ENCODE data around the gene SYT17.

DNA sequence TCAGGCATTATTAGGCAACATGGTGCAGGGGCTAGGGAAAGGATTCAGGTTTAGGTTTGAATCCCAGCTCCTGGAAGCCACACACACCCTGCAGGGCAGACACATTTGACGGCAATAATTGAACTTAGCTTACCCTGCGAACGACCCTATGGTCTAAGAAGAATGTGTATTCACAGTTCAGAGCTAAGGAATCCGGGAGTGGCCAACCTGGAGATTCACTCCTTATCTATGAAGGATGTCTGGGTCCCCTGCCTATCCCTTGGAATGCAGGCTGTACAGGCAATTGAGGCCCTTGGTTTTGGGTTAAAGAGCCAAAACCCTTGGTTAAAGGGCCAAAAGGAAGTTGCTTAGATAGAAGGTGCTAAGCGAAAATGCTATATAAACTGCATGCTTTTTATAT is 2.9 kb upstream of the SYT17 start:
- TF ChIP-seq, protein P1, sequence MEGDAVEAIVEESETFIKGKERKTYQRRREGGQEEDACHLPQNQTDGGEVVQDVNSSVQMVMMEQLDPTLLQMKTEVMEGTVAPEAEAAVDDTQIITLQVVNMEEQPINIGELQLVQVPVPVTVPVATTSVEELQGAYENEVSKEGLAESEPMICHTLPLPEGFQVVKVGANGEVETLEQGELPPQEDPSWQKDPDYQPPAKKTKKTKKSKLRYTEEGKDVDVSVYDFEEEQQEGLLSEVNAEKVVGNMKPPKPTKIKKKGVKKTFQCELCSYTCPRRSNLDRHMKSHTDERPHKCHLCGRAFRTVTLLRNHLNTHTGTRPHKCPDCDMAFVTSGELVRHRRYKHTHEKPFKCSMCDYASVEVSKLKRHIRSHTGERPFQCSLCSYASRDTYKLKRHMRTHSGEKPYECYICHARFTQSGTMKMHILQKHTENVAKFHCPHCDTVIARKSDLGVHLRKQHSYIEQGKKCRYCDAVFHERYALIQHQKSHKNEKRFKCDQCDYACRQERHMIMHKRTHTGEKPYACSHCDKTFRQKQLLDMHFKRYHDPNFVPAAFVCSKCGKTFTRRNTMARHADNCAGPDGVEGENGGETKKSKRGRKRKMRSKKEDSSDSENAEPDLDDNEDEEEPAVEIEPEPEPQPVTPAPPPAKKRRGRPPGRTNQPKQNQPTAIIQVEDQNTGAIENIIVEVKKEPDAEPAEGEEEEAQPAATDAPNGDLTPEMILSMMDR (IDR thresholded peaks at IDR 0.05; ENCODE audit: low read depth, low read length), result no peak
- TF ChIP-seq EZH2phosphoT487 (IDR thresholded peaks at IDR 0.05; ENCODE audit: low read depth), result no peak

Data from OCI-LY3 (cell line).